ENCODE results near the gene ZNF22.
"Not testable (repeated sequence)": the region's sequence is repeated elsewhere in the genome, so short reads cannot be mapped to it uniquely, and the experiment has no call there.

The ZNF22 gene

DNA sequence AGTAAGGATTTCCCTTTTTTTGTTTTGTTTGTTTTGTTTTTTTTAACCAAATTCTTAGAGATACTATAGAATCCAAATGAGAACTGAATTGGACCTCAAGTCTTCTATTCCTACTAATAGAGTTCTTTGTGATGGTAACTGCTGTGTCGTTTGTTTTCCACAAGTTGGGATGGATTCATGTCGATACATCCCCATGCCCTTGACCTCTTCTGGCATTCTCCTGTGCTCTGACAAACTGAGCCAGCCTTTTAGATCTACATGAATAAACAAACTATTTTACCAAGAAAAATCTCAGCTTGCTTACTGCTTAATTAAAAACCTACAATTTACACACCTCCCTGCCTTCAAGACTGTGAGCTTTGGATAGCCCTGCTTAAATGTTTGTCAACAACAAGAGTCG is 3.9 kb downstream of the ZNF22 start:
- H3K36me3 ChIP-seq (ENCODE audit: control insufficient read depth, insufficient read depth, low read length), result peaks cover 28% of the 10 kb centered on the region
- H3K27ac ChIP-seq (ENCODE audit: low read depth, low read length, severe bottlenecking), result no peak overlapping the region
- no peak overlapping the region for H3K4me3 ChIP-seq (ENCODE audit: extremely low read depth, insufficient read depth, low read length, poor library complexity, severe bottlenecking)
- H3K4me1 ChIP-seq (ENCODE audit: control insufficient read depth, insufficient read depth, low read length, poor library complexity, severe bottlenecking), result no peaks in the 10 kb centered on the region
- peaks cover 15% of the 10 kb centered on the region for H3K9me3 ChIP-seq (ENCODE audit: control insufficient read depth, low read length)
- WGBS, 2 experiments (ENCODE audit: insufficient coverage in 2 of 2), result 100% methylated on average over 1 of the region's 3 CpGs; no CpG with 5 or more reads in 1 of the 2 experiments

DNA sequence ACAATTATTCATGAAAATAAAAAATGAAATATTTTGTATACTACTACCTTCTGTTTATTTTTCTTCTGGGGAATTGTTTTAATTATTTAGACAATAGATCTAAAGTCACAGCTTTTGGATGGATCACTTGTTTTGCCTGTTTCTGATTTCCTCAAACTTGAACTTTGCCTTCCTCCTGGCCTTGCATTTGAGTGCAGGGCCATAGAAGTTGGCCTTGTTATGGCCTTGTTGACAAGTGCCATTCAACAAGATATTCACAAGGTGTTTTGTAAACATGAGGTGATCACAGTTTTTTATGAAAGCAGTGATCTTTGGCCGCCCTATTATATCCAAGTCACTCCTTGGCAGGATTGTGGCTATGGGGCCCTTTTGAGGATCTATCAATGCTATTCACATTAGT is 4.6 kb downstream of the ZNF22 start:
- Histone ChIP-seq H3K36me3 (ENCODE audit: control insufficient read depth, insufficient read depth, low read length) (peaks cover 28% of the 10 kb centered on the region), H3K4me3 (ENCODE audit: extremely low read depth, insufficient read depth, low read length, poor library complexity, severe bottlenecking) (no peak overlapping the region), H3K4me1 (ENCODE audit: control insufficient read depth, insufficient read depth, low read length, poor library complexity, severe bottlenecking) (no peaks in the 10 kb centered on the region), H3K9me3 (ENCODE audit: control insufficient read depth, low read length) (peaks cover 15% of the 10 kb centered on the region), H3K27ac (ENCODE audit: low read depth, low read length, severe bottlenecking) (no peak overlapping the region)
- 86% methylated on average over 1 of the region's 1 CpG; no CpG with 5 or more reads in 1 of the 2 experiments for WGBS, 2 experiments (ENCODE audit: insufficient coverage in 2 of 2)

DNA sequence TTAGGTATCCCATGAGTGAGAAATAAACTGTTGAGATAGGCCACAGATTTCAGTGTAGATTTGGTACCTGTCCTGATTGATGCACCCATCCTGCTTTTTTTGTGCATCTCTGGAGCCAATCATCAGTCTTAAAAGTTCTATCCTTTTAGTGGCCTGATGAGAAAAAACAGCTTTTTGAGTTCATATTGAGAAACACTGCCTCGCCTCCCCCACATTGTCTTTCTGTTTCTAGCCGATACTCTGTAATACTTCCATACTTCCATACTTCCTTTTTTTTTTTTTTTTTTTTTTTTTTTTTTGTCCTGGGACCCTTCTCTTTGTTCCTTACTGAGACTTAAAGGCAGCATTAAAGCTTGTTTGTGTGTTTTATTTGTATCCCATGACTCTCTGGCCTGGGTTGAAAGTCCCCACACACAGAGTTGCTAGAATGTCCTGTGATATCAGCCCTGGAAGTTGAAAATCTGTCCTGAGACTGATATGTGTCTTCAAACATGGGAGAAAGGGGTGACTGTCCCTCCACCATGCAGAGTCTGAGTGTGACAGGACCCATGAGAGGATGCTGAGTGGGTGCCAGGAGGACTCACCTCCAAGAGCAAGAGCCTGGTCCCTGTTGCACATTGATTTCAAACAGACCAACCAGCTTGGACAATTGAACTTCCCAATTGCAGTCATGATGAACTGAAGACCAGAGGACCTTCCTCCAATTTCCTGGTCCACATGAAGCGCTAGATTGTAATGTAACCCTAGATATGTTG is 5.7 kb downstream of the ZNF22 start:
- H3K9me3 ChIP-seq (ENCODE audit: control insufficient read depth, low read length), result peaks cover 15% of the 10 kb centered on the region
- H3K4me1 ChIP-seq (ENCODE audit: control insufficient read depth, insufficient read depth, low read length, poor library complexity, severe bottlenecking), result no peaks in the 10 kb centered on the region
- no peak overlapping the region for H3K27ac ChIP-seq (ENCODE audit: low read depth, low read length, severe bottlenecking)
- H3K36me3 ChIP-seq (ENCODE audit: control insufficient read depth, insufficient read depth, low read length), result peaks cover 28% of the 10 kb centered on the region
- 83 to 100% methylated on average over 1 of the region's 3 CpGs for WGBS, 2 experiments (ENCODE audit: insufficient coverage in 2 of 2)
- no peak overlapping the region for H3K4me3 ChIP-seq (ENCODE audit: extremely low read depth, insufficient read depth, low read length, poor library complexity, severe bottlenecking)

DNA sequence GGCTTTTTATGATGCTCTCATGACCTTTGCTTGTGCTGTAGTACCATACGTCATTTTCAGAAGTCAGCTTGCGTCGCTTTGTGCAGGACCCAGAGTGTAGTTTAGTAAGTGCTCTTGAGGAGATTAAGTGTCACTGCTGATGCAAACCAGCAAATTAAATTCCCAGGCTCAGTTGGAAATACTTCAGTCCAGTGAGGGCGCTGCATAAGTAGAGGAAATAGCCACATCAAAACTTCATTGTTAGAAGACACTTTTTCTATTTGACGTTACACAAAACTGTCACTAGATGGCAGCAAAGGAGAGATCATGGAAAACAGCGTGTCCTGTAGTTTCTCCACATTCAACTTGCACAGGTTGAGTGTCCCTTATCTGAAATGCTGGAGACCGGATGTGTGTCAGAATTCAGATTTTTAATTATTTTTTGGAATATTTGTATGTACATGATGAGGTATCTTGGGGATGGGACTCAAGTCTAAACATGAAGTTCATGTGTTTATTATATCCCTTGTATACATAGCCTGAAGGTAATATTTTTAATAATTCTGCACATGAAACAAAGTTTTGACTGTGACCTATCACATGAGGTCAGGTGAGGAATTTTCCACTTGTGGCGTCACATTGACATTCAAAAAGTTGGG is 7.9 kb downstream of the ZNF22 start:
- H3K4me3 ChIP-seq (ENCODE audit: extremely low read depth, insufficient read depth, low read length, poor library complexity, severe bottlenecking), result no peak overlapping the region
- H3K27ac ChIP-seq (ENCODE audit: low read depth, low read length, severe bottlenecking), result no peak overlapping the region
- WGBS, 2 experiments (ENCODE audit: insufficient coverage in 2 of 2), result 32 to 50% methylated on average over 5 to 6 of the region's 8 CpGs

DNA sequence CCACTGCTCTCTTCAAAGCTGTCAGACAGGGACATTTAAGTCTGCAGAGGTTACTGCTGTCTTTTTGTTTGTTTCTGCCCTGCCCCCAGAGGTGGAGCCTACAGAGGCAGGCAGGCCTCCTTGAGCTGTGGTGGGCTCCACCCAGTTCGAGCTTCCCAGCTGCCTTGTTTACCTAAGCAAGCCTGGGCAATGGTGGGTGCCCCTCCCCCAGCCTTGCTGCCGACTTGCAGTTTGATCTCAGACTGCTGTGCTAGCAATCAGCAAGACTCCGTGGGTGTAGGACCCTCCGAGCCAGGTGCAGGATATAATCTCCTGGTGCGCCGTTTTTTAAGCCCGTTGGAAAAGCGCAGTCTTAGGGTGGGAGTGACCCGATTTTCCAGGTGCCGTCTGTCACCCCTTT is 13.8 kb downstream of the ZNF22 start:
- H3K27ac ChIP-seq (ENCODE audit: low read depth, low read length, severe bottlenecking); H3K4me1 ChIP-seq (ENCODE audit: control insufficient read depth, insufficient read depth, low read length, poor library complexity, severe bottlenecking); H3K4me3 ChIP-seq (ENCODE audit: extremely low read depth, insufficient read depth, low read length, poor library complexity, severe bottlenecking); H3K36me3 ChIP-seq (ENCODE audit: control insufficient read depth, insufficient read depth, low read length); H3K9me3 ChIP-seq (ENCODE audit: control insufficient read depth, low read length): not testable (repeated sequence)
- WGBS, 2 experiments (ENCODE audit: insufficient coverage in 2 of 2), result 67% methylated on average over 2 of the region's 10 CpGs; no CpG with 5 or more reads in 1 of the 2 experiments

More for the DNA sequence above, 7.9 kb downstream of the ZNF22 start:
- no peaks in the 10 kb centered on the region for H3K4me1 ChIP-seq (ENCODE audit: control insufficient read depth, insufficient read depth, low read length, poor library complexity, severe bottlenecking)
- H3K9me3 ChIP-seq (ENCODE audit: control insufficient read depth, low read length), result peaks cover 3% of the 10 kb centered on the region
- H3K36me3 ChIP-seq (ENCODE audit: control insufficient read depth, insufficient read depth, low read length), result peaks cover 21% of the 10 kb centered on the region

DNA sequence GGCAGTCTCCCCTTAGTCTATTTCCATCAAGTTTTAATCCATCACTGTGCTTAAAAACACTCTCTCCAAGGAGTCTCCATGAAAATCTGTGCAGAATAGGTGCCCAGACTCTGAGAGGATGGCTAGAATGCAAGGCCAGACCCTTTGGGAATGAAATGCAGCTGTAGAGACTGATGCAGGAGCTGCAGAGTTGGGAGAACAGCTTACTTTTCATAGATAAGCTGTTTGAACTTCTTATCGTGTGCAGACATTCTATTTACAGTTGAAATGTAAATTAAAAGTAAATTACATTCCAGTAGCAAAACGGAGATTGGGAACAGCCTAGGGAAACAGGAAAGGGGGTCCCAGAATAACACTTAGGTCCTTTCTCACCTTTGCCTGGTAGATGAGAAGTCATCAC is 14.9 kb downstream of the ZNF22 start:
- 43 to 100% methylated on average over 1 of the region's 2 CpGs for whole genome bisulfite sequencing, 2 experiments (ENCODE audit: insufficient coverage in 2 of 2)
- H3K27ac ChIP-seq (ENCODE audit: low read depth, low read length, severe bottlenecking), result no peak overlapping the region

DNA sequence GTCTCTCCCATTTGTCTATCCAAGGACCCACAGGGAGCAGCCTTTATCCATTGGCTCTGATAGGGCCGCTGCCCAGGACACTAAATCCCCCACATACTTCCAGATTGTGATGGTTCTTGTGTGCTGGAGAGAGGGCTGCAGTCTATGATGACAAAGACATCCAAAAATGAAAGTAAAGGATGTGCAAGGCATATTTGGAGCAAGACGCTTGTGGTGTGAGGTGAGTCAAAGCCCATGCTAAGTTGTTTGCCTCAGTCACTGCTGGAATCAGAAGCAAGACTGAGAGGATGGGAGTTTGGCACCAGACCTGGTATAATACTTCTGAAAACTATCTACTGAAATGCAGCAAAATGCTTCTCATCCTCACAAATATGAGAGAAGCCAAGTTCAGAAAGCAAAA is 22.7 kb downstream of the ZNF22 start:
- 100% methylated on average over 1 of the region's 2 CpGs; no CpG with 5 or more reads in 1 of the 2 experiments for WGBS, 2 experiments (ENCODE audit: insufficient coverage in 2 of 2)
- H3K36me3 ChIP-seq (ENCODE audit: control insufficient read depth, insufficient read depth, low read length), result no peaks in the 10 kb centered on the region
- no peak overlapping the region for H3K4me3 ChIP-seq (ENCODE audit: extremely low read depth, insufficient read depth, low read length, poor library complexity, severe bottlenecking)
- H3K4me1 ChIP-seq (ENCODE audit: control insufficient read depth, insufficient read depth, low read length, poor library complexity, severe bottlenecking), result no peaks in the 10 kb centered on the region
- no peak overlapping the region for H3K27ac ChIP-seq (ENCODE audit: low read depth, low read length, severe bottlenecking)
- H3K9me3 ChIP-seq (ENCODE audit: control insufficient read depth, low read length), result no peaks in the 10 kb centered on the region

More for the DNA sequence above, 14.9 kb downstream of the ZNF22 start:
- Histone ChIP-seq H3K4me1 (ENCODE audit: control insufficient read depth, insufficient read depth, low read length, poor library complexity, severe bottlenecking) (no peaks in the 10 kb centered on the region), H3K9me3 (ENCODE audit: control insufficient read depth, low read length) (no peaks in the 10 kb centered on the region), H3K4me3 (ENCODE audit: extremely low read depth, insufficient read depth, low read length, poor library complexity, severe bottlenecking) (no peak overlapping the region), H3K36me3 (ENCODE audit: control insufficient read depth, insufficient read depth, low read length) (no peaks in the 10 kb centered on the region)

DNA sequence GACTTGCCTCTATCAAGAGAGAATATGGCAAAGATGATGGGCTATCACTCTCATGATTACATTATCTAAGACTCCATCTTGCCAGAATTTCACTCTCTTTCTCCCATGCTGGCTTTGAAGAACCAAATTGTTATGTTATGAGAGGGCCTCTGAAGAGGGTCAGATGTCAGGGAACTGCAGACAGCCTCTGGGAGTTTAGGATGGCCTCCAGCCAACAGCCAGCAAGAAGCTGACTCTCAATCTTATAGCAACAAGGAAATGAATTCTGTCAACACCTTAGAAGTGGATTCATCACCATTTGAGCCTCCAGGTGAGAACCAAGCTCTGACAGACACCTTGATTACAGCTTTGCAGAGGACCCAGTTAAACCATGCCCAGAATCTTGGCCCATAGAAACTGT is 33.6 kb downstream of the ZNF22 start:
- H3K36me3 ChIP-seq (ENCODE audit: control insufficient read depth, insufficient read depth, low read length), result no peaks in the 10 kb centered on the region
- peaks cover 7% of the 10 kb centered on the region for H3K9me3 ChIP-seq (ENCODE audit: control insufficient read depth, low read length)
- H3K4me1 ChIP-seq (ENCODE audit: control insufficient read depth, insufficient read depth, low read length, poor library complexity, severe bottlenecking), result no peaks in the 10 kb centered on the region
- no peak overlapping the region for H3K4me3 ChIP-seq (ENCODE audit: extremely low read depth, insufficient read depth, low read length, poor library complexity, severe bottlenecking)
- H3K27ac ChIP-seq (ENCODE audit: low read depth, low read length, severe bottlenecking), result no peak overlapping the region

DNA sequence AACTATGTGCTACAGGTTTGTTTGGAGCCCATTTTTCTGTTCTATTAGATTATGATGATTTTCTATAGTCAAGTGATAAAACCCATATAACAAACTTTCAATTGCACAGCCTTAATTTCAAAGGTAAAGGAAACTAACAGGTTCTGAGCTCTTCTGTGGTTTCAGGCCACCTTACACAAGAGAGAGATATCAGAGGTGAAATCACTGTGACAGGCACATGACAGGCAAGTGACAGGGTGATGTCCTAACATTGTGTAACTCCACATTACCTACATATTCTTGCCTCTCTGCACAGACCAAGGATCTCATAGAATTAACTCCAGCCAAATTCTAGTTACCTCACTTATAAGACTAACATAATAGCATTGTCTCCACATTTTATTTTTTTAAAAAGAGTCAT is 35.0 kb downstream of the ZNF22 start:
- no peak overlapping the region for H3K4me3 ChIP-seq (ENCODE audit: extremely low read depth, insufficient read depth, low read length, poor library complexity, severe bottlenecking)
- H3K4me1 ChIP-seq (ENCODE audit: control insufficient read depth, insufficient read depth, low read length, poor library complexity, severe bottlenecking), result no peaks in the 10 kb centered on the region
- H3K27ac ChIP-seq (ENCODE audit: low read depth, low read length, severe bottlenecking), result no peak overlapping the region
- H3K36me3 ChIP-seq (ENCODE audit: control insufficient read depth, insufficient read depth, low read length), result no peaks in the 10 kb centered on the region
- H3K9me3 ChIP-seq (ENCODE audit: control insufficient read depth, low read length), result peaks cover 7% of the 10 kb centered on the region

DNA sequence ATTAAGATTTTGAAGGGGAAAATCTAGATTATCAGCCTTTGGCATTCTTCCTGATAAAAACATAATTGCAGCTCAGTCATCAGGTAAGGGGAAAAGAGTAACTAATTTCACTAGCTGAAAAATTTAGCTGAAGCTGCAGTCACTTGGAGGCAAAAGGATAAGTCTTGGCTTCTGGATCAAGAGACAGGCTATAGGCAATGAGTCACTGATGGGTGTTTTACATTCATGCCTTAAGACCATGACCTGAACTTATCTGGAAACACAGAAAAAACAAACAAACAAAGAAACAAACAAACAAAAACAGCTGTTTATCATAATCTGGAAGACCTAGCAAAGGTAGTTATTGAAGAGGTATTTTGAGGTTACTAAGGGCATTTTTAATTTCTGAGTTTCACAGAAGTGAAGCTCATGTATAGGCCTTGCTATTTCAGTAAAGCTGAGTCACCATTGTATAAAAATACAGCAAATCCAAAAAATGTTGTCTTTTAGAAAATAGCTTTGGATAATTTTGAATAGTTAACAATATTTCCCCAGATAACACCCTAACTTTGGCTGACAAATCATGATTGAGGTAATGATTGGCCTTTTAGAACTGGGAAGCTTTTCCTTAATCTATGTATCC is 40.3 kb downstream of the ZNF22 start:
- no peak overlapping the region for H3K4me3 ChIP-seq (ENCODE audit: extremely low read depth, insufficient read depth, low read length, poor library complexity, severe bottlenecking)
- no peaks in the 10 kb centered on the region for H3K9me3 ChIP-seq (ENCODE audit: control insufficient read depth, low read length)
- H3K27ac ChIP-seq (ENCODE audit: low read depth, low read length, severe bottlenecking), result no peak overlapping the region
- H3K4me1 ChIP-seq (ENCODE audit: control insufficient read depth, insufficient read depth, low read length, poor library complexity, severe bottlenecking), result no peaks in the 10 kb centered on the region
- H3K36me3 ChIP-seq (ENCODE audit: control insufficient read depth, insufficient read depth, low read length), result no peaks in the 10 kb centered on the region

DNA sequence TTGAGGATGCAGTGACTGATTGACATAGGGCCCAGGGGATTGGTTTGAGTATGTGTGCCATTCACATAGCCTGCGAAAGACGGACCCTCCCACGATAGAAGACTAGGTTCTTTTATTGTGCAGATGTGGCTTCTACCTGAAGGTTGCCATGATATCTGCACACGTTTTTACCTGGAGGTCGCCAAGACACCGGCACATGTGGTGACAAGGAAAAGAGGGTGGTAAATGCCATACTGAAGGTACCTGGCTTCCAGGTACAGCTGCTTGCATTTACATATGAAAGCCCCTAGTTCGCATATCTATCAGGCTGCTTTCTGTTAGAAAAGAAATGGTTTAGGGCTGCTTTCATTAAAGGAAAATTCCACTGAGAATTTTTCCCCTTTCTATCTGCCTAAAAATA is 43.6 kb downstream of the ZNF22 start:
- Histone ChIP-seq H3K4me3 (ENCODE audit: extremely low read depth, insufficient read depth, low read length, poor library complexity, severe bottlenecking) (no peak overlapping the region), H3K4me1 (ENCODE audit: control insufficient read depth, insufficient read depth, low read length, poor library complexity, severe bottlenecking) (no peaks in the 10 kb centered on the region), H3K27ac (ENCODE audit: low read depth, low read length, severe bottlenecking) (no peak overlapping the region), H3K36me3 (ENCODE audit: control insufficient read depth, insufficient read depth, low read length) (no peaks in the 10 kb centered on the region), H3K9me3 (ENCODE audit: control insufficient read depth, low read length) (no peaks in the 10 kb centered on the region)
- 36 to 40% methylated on average over 5 to 6 of the region's 7 CpGs for WGBS, 2 experiments (ENCODE audit: insufficient coverage in 2 of 2)
